ENCODE data around the gene SOBP.

GRCh38 chr6:107587451-107587850 is 97.5 kb downstream of the SOBP start:
- TF ChIP-seq POLR2A (IDR thresholded peaks at IDR 0.05): no peak
- TF ChIP-seq CTCF (IDR thresholded peaks at IDR 0.05): no peak
